Gastrocnemius medialis (tissue), 4 donors: Measurements from ENCODE around the gene SORBS2.

ENCODE experiments used
- POLR2A ChIP-seq, 2 donors: fragments of 450-650 bp; IDR thresholded peaks; one replicate each; pipeline ENCODE4 v1.6.1; 2017; ENCODE audit warnings: antibody characterized with exemption in 2 of 2, mild to moderate bottlenecking in 2 of 2, moderate library complexity in 2 of 2
- TF ChIP-seq, protein P1 (sequence below), 5 experiments: fragments of 450-650 bp in 3 of 5; fragments of 200-600 bp in 2 of 5; sonication (generic) in 2 of 5; IDR thresholded peaks in 4 of 5; conservative IDR thresholded peaks in 1 of 5; 1 replicate in 4 of 5; 2 replicates in 1 of 5; pipeline ENCODE4 v1.5.1; 2016 to 2019; ENCODE audit warnings: antibody characterized with exemption in 5 of 5, mild to moderate bottlenecking in 3 of 5, moderate library complexity in 3 of 5

DNA sequence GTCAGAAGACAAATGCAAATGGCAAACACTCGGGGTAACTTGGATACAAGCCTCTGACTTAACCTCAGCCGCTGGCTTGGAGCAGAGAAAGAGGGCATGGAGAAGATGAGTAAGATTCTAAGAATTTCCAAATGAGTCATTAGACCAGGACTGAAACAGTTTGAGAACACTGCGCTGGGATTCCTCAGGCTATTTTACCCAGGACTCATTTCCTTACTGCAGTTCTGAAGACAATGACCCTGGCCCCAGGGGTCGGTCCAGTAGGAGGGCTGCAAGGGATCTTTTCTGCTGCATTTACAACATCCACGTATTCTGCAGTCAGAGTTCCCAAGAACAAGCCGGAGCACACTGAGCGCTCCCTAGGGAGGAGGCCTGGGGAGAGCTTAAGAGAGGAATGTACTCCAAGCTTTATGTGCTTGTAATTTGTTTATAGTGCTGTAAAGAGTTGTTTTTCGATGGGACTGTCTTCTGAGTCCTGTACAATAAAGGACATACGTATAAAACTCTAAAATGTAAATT lies 27.3 kb upstream of the SORBS2 start:
- TF ChIP-seq, protein P1, sequence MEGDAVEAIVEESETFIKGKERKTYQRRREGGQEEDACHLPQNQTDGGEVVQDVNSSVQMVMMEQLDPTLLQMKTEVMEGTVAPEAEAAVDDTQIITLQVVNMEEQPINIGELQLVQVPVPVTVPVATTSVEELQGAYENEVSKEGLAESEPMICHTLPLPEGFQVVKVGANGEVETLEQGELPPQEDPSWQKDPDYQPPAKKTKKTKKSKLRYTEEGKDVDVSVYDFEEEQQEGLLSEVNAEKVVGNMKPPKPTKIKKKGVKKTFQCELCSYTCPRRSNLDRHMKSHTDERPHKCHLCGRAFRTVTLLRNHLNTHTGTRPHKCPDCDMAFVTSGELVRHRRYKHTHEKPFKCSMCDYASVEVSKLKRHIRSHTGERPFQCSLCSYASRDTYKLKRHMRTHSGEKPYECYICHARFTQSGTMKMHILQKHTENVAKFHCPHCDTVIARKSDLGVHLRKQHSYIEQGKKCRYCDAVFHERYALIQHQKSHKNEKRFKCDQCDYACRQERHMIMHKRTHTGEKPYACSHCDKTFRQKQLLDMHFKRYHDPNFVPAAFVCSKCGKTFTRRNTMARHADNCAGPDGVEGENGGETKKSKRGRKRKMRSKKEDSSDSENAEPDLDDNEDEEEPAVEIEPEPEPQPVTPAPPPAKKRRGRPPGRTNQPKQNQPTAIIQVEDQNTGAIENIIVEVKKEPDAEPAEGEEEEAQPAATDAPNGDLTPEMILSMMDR (IDR thresholded peaks at IDR 0.05 in 4 of 5, conservative IDR thresholded peaks at IDR 0.05 in 1 of 5), result no peak
- no peak for TF ChIP-seq POLR2A (IDR thresholded peaks at IDR 0.05)
